Fibroblast of the aortic adventitia (primary cell): ENCODE data around the gene SRGAP3. TPM values are rescaled to one million over a fixed set of nuclear protein-coding genes. Genes with fewer than 3 reads are reported as not detected.

ENCODE experiments used
- DNase-seq: peaks from one replicate; pipeline ENCODE4 v3.0.0-alpha.2; 2010; ENCODE audit warnings: low read depth
- H3K4me3 ChIP-seq: 2 replicates; pipeline ENCODE4 v1.5.1; 2011; ENCODE audit warnings: low read depth, mild to moderate bottlenecking, control low read depth, low read length, moderate library complexity
- total RNA-seq: library from RNA; depleted of rRNA; stranded (reverse); fragments of >200 nt; gene quantifications from 2 replicates; pipeline ENCODE4 v1.2.3, GENCODE V29; 2012; ENCODE audit warnings: low replicate concordance
- TF ChIP-seq, protein P1 (sequence below): IDR thresholded peaks from 2 replicates; pipeline ENCODE4 v1.5.1; 2011; ENCODE audit warnings: mild to moderate bottlenecking, low read length, control low read depth, inconsistent platforms; ENCODE audit not compliant: insufficient read depth

The SRGAP3 gene
- total RNA-seq, 1 donor, result 4.6 TPM

DNA sequence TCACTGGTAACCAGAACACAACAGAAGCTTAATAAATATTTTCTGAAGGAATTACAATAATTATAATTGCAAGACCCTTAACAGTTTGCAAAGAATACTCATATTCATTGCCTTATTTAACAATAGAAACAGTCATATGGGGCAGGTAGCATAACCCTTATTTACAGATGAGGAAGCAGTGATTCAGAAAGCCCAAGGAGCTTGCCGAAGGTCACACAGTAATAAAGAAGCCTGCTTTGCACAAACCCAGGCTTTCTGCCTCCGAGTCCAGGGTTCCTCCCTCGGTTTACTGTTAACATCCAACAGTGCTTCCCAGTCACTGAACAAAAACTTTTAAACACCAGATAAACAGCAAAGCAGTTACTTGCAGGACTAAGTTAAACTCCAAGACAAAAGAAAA lies 35.3 kb downstream of the SRGAP3 start:
- no peak overlapping the region for H3K4me3 ChIP-seq
- no peak for DNase-seq
- TF ChIP-seq, protein P1, sequence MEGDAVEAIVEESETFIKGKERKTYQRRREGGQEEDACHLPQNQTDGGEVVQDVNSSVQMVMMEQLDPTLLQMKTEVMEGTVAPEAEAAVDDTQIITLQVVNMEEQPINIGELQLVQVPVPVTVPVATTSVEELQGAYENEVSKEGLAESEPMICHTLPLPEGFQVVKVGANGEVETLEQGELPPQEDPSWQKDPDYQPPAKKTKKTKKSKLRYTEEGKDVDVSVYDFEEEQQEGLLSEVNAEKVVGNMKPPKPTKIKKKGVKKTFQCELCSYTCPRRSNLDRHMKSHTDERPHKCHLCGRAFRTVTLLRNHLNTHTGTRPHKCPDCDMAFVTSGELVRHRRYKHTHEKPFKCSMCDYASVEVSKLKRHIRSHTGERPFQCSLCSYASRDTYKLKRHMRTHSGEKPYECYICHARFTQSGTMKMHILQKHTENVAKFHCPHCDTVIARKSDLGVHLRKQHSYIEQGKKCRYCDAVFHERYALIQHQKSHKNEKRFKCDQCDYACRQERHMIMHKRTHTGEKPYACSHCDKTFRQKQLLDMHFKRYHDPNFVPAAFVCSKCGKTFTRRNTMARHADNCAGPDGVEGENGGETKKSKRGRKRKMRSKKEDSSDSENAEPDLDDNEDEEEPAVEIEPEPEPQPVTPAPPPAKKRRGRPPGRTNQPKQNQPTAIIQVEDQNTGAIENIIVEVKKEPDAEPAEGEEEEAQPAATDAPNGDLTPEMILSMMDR, result no peak

DNA sequence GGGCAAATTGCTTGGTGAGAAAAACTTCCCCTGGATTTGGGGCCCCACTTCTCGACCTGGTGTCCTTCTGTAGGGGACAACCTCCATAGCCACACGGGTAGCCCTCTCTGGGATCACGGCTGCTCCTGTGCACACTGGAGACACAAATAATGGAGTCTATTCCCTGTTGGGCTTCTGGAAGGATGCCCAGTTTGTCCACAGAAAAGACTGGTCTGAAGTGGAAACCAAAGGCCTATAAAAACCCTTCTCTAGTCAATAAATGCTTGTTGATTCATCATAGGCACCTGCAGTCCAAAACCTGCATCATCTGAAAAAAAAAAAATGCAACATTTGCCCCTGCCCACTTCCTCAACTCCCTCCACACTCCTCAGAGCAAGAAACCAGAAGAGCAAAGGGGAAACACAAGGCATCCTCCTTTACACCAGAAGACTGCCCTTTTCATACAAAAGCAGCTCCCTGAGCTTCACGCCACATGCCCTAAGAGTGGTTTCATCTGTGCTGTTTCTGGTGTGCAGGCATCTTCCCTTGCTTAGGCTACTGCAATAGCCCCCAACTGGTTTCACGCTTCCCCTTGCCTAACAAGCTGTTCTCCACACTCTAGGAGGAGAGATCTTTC lies 36.3 kb downstream of the SRGAP3 start:
- TF ChIP-seq, protein P1, result no peak
- H3K4me3 ChIP-seq, result no peak overlapping the region
- no peak for DNase-seq

DNA sequence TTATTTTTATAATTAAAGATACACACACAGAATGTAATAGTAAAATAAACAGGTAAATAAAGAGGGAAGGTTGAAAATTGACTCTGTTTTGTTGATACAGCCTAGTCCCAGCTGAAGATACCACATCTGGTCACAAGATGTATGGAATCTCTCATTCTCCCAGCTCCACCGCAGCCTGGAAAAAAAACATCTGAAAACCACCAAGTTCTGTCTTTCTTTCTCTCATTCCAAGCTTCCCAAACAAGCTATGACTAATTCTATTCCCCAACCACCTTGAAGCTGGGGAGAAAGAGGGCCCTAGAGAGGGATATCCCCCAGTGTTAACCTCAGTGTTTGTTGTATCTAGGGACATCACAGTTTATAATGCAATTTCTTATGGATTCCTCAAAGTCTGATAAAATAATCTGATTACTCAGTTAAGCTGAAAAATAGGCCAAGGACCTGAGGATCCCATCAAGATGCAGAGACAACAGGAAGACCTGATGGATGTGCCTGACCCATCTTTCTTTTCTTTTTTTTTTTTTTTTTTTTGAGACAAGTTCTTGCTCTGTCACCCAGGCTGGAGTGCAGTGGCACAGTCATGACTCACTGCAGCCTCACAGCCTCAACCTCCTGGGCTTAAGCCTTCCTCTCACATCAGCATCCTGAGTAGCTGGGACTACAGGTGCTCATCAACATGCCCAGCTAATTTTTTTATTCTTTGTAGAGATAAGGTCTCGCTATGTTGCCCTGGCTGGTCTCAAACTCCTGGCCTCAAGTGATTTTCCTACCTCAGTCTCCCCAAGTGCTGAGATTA lies 38.1 kb downstream of the SRGAP3 start:
- DNase-seq, result peak; percentile 61
- TF ChIP-seq, protein P1, result no peak
- no peak overlapping the region for H3K4me3 ChIP-seq

DNA sequence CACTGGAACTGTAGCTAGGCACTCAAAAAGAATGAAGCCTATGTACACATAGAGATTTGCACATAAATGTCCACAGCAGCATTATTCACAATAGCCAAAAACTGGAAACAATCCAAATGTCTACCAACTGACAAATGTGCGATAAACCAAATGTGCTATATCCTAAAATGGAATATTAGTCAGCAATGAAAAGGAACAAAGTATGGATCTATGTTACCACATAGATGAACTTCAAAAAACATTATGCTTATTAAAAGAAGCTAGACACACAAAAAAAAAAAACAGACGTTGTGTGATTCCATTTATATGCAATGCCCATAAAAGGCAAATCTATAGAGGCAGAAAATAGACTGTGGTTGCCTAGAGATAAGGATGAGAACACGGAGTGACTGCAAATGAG lies 39.7 kb downstream of the SRGAP3 start:
- DNase-seq, result no peak
- H3K4me3 ChIP-seq, result no peak overlapping the region
- TF ChIP-seq, protein P1, result no peak

DNA sequence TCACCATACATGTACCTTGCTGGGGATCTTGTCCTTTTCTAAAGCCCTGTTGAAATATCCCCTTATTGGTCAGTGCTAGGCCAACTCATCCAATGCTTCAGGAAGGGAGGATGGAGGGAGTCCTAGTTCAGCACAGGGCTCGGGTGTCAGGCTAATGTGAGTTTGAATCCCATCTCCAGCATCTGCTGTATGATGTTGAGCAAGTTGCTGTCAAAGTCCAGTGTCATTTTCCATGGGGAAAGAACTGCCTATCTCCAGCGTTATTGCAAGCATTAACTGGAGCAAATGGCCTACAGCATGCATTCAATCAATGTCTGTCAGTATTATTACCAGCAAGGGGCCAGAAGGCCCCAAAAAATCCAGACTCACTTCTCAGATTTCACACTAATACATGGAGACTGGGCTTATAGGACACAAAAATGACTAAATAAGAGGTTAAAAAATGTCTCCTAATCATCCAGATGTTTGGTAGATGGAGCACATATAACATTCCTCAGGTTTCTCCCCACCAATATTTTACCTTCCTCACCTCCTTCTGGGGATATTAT lies 40.8 kb downstream of the SRGAP3 start:
- no peak for DNase-seq
- TF ChIP-seq, protein P1, result no peak
- no peak overlapping the region for H3K4me3 ChIP-seq

DNA sequence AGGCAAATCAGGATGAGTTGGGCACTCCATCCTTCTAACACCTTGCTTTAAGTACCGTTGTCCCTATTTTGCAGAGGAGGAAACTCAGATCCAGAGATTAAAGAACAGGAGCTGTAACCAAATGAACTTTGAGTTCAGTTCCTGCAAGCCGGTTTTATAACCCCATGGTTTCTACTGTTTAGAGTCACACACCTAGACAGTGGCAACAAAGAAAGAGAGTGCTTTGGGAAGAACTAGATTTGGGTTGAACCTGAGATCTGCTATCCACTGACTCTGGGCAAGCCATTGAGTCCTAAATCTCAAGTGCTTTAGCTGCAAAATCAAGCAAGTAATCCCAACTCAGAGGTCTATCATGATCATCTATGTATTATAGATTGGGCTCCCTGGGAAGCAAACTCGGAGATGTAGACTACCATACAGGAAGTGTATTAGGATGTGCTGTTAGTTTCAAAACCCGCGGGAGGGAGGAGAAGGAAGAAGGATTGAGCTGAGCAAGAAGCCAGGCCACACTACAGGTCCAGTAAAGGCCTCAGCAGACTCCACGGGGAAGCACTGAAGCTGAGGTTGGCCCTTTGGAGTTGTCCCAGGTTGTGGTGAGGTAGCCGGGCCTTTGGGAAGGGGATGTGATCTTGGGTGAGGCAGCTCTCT lies 42.2 kb downstream of the SRGAP3 start:
- TF ChIP-seq, protein P1, result no peak
- H3K4me3 ChIP-seq, result no peak overlapping the region
- DNase-seq, result no peak
